Measurements from ENCODE around the gene KCNC3. TPM values are rescaled to one million over a fixed set of nuclear protein-coding genes. Genes with fewer than 3 reads are reported as not detected.
A peak's percentile ranks its signal among the peaks of the same experiment; 100 is the strongest.

Gene KCNC3
- polyA plus RNA-seq, 1 donor = 3.1 TPM

DNA sequence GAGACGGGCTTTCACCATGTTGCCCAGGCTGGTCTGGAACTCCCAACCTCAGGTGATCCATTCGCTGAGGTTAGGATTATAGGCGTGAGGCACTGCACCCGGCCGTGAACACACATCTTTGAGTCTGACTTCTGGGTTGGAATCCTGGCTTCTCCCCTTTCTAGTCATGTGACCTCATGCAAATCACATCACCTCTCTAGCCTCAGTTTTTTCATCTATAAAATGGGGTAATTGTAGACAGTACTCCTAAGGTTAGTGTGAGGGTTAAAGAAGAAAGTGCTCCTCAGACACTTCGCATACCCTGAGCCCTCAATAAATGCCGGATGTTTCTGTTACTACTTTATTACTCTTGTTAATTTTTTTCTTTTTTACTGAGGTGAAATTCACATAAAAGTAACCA is 55.4 kb downstream of the KCNC3 start:
- Histone ChIP-seq H3K4me3 (ENCODE audit: low read length) (no peak overlapping the region), H3K27me3 (ENCODE audit: control insufficient read depth, insufficient read depth, low read length) (no peaks in the 10 kb centered on the region), H3K36me3 (ENCODE audit: control insufficient read depth, insufficient read depth, low read length) (peaks cover 69% of the 10 kb centered on the region), H3K27ac (ENCODE audit: low read length) (no peak overlapping the region), H3K9me3 (ENCODE audit: control insufficient read depth, low read depth, low read length) (no peaks in the 10 kb centered on the region), H3K4me1 (ENCODE audit: control insufficient read depth, insufficient read depth, low read length) (no peaks in the 10 kb centered on the region)
- WGBS (ENCODE audit: insufficient coverage, low lambda C conversion rate) = 90% methylated on average over 2 of the region's 7 CpGs
- no peak for DNase-seq

DNA sequence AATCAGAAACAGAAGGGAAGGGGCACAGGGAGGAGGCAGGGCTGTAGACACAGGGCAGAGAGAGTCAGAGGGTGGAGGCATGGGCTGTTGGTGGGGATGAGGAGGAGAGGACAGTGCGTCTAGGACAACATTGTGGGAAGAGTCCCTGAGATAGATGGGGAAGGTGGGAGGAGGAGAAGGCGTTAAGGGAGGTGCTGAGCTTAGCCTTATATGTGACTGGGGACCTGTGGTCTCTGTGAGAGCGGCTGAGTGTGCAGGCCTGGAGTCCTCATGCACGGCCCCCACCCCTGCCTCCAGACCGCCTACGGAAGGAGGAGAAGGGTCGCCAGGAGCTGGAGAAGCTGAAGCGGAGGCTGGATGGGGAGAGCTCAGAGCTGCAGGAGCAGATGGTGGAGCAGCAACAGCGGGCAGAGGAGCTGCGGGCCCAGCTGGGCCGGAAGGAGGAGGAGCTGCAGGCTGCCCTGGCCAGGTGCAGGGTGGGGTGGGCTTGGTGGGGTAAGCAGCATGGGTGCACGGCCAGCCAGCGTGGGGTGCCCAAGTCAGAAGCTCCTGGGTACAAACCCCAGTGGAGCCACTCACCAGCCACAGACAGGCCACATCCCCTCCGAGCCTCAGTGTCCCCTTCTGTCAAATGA is 56.8 kb downstream of the KCNC3 start:
- no peak overlapping the region for H3K4me3 ChIP-seq (ENCODE audit: low read length)
- DNase-seq = no peak
- no peaks in the 10 kb centered on the region for H3K4me1 ChIP-seq (ENCODE audit: control insufficient read depth, insufficient read depth, low read length)
- 83% methylated on average over 1 of the region's 14 CpGs for WGBS (ENCODE audit: insufficient coverage, low lambda C conversion rate)
- H3K27ac ChIP-seq (ENCODE audit: low read length) = no peak overlapping the region
- H3K9me3 ChIP-seq (ENCODE audit: control insufficient read depth, low read depth, low read length) = peaks cover 3% of the 10 kb centered on the region
- peaks cover 75% of the 10 kb centered on the region for H3K36me3 ChIP-seq (ENCODE audit: control insufficient read depth, insufficient read depth, low read length)
- H3K27me3 ChIP-seq (ENCODE audit: control insufficient read depth, insufficient read depth, low read length) = no peaks in the 10 kb centered on the region

DNA sequence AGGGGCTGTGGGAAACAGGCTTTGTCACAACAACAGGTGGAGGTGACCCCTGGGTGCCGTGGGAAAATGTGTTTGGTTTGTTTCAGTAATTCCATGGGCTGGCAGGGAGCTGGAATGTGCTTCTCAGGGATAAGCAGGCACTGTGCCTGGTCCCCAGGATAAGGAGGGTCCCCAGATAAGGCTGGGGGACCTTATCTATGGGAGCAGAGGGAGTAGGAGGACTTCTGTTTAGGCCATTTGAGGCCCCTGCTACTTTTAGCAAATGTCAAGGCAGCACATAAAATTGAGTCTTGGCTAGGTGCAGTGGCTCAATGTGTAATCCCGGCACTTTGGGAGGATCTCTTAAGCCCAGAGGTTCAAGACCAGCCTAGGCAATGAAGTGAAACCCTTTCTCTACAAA is 59.5 kb downstream of the KCNC3 start:
- Histone ChIP-seq H3K9me3 (ENCODE audit: control insufficient read depth, low read depth, low read length) (peaks cover 3% of the 10 kb centered on the region), H3K27ac (ENCODE audit: low read length) (no peak overlapping the region), H3K4me1 (ENCODE audit: control insufficient read depth, insufficient read depth, low read length) (no peaks in the 10 kb centered on the region), H3K27me3 (ENCODE audit: control insufficient read depth, insufficient read depth, low read length) (no peaks in the 10 kb centered on the region), H3K4me3 (ENCODE audit: low read length) (no peak overlapping the region), H3K36me3 (ENCODE audit: control insufficient read depth, insufficient read depth, low read length) (peaks cover 72% of the 10 kb centered on the region)
- DNase-seq = no peak
- no CpG with 5 or more reads among the region's 2 CpGs for WGBS (ENCODE audit: insufficient coverage, low lambda C conversion rate)

DNA sequence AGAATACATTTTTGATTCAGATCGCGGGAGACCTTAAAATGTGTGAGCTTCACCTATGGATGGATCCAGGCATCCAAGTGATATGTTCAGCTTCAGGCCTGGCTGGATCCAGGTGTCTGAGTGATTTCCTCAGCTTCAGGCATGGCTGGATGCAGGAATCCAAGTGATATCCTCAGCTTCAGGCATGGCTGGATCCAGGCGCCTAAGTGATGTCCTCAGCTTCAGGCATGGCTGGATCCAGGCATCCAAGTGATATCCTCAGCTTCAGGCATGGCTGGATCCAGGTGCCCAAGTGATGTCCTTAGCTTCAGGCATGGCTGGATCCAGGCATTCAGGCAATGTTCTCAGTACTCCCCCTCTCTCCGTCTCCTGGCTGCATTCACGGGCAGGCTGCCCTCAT is 60.7 kb downstream of the KCNC3 start:
- H3K9me3 ChIP-seq (ENCODE audit: control insufficient read depth, low read depth, low read length) = peaks cover 3% of the 10 kb centered on the region
- H3K27me3 ChIP-seq (ENCODE audit: control insufficient read depth, insufficient read depth, low read length) = no peaks in the 10 kb centered on the region
- no peak for DNase-seq
- no peak overlapping the region for H3K27ac ChIP-seq (ENCODE audit: low read length)
- H3K36me3 ChIP-seq (ENCODE audit: control insufficient read depth, insufficient read depth, low read length) = peaks cover 74% of the 10 kb centered on the region
- no peak overlapping the region for H3K4me3 ChIP-seq (ENCODE audit: low read length)
- WGBS (ENCODE audit: insufficient coverage, low lambda C conversion rate) = no CpG with 5 or more reads among the region's 5 CpGs
- H3K4me1 ChIP-seq (ENCODE audit: control insufficient read depth, insufficient read depth, low read length) = no peaks in the 10 kb centered on the region

DNA sequence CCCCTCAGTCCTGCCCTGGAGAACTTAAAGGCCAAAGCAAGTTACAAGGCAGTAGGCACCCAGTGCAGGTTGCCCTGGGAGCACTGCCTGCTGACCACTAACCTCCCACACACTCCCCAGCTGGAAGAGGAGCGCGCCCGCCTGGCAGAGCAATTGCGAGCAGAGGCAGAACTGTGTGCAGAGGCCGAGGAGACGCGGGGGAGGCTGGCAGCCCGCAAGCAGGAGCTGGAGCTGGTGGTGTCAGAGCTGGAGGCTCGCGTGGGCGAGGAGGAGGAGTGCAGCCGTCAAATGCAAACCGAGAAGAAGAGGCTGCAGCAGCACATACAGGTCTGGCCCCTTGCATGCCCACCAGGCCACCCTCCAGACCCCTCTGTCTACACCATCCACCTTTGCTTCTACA is 61.1 kb downstream of the KCNC3 start:
- Histone ChIP-seq H3K36me3 (ENCODE audit: control insufficient read depth, insufficient read depth, low read length) (peaks cover 78% of the 10 kb centered on the region), H3K9me3 (ENCODE audit: control insufficient read depth, low read depth, low read length) (peaks cover 3% of the 10 kb centered on the region), H3K4me1 (ENCODE audit: control insufficient read depth, insufficient read depth, low read length) (no peaks in the 10 kb centered on the region), H3K27me3 (ENCODE audit: control insufficient read depth, insufficient read depth, low read length) (no peaks in the 10 kb centered on the region), H3K27ac (ENCODE audit: low read length) (no peak overlapping the region), H3K4me3 (ENCODE audit: low read length) (no peak overlapping the region)
- no CpG with 5 or more reads among the region's 13 CpGs for WGBS (ENCODE audit: insufficient coverage, low lambda C conversion rate)
- DNase-seq = no peak

DNA sequence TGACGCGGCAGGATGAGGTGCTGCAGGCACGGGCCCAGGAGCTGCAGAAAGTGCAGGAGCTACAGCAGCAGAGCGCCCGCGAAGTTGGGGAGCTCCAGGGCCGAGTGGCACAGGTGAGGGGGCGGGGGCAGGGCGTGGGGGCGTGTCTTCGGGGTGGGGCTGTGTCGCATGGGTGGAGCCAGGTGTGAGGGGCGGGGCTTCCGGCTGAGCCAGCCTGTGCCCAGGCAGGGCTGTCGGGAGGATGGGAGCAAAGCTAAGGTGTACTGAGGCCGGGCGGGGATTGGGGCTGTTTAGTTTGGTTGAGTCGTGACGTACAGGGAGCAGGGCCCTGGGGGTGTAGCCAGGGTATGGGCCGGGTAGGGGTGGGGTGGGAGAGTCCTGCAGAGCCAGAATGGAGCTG is 62.3 kb downstream of the KCNC3 start:
- WGBS (ENCODE audit: insufficient coverage, low lambda C conversion rate) = no CpG with 5 or more reads among the region's 20 CpGs
- H3K9me3 ChIP-seq (ENCODE audit: control insufficient read depth, low read depth, low read length) = peaks cover 3% of the 10 kb centered on the region
- no peak overlapping the region for H3K4me3 ChIP-seq (ENCODE audit: low read length)
- H3K36me3 ChIP-seq (ENCODE audit: control insufficient read depth, insufficient read depth, low read length) = peaks cover 79% of the 10 kb centered on the region
- H3K4me1 ChIP-seq (ENCODE audit: control insufficient read depth, insufficient read depth, low read length) = no peaks in the 10 kb centered on the region
- H3K27me3 ChIP-seq (ENCODE audit: control insufficient read depth, insufficient read depth, low read length) = no peaks in the 10 kb centered on the region
- no peak overlapping the region for H3K27ac ChIP-seq (ENCODE audit: low read length)
- DNase-seq = no peak

DNA sequence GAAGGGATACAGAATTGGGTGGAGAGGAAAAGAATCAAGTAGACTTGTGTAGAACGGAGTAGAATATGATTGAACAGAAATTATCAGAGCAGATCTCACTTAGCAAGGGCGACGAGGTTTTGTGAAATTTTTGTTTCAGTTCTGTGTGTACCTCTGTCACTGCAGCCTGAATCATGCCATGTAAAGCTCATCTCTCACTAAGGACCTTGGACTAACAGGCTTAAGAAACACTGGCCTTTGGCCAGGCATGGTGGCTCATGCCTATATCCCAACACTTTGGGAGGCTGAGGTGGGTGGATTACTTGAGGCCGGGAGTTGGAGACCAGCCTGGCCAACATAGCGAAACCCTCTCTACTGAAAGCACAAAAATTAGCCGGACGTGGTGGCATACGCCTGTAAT is 63.1 kb downstream of the KCNC3 start:
- WGBS (ENCODE audit: insufficient coverage, low lambda C conversion rate) = 86% methylated on average over 1 of the region's 8 CpGs
- Histone ChIP-seq H3K27me3 (ENCODE audit: control insufficient read depth, insufficient read depth, low read length) (no peaks in the 10 kb centered on the region), H3K27ac (ENCODE audit: low read length) (no peak overlapping the region), H3K4me1 (ENCODE audit: control insufficient read depth, insufficient read depth, low read length) (no peaks in the 10 kb centered on the region), H3K36me3 (ENCODE audit: control insufficient read depth, insufficient read depth, low read length) (peaks cover 76% of the 10 kb centered on the region), H3K9me3 (ENCODE audit: control insufficient read depth, low read depth, low read length) (peaks cover 3% of the 10 kb centered on the region), H3K4me3 (ENCODE audit: low read length) (no peak overlapping the region)
- DNase-seq = peak in 1 of 2 donors; percentile 33

DNA sequence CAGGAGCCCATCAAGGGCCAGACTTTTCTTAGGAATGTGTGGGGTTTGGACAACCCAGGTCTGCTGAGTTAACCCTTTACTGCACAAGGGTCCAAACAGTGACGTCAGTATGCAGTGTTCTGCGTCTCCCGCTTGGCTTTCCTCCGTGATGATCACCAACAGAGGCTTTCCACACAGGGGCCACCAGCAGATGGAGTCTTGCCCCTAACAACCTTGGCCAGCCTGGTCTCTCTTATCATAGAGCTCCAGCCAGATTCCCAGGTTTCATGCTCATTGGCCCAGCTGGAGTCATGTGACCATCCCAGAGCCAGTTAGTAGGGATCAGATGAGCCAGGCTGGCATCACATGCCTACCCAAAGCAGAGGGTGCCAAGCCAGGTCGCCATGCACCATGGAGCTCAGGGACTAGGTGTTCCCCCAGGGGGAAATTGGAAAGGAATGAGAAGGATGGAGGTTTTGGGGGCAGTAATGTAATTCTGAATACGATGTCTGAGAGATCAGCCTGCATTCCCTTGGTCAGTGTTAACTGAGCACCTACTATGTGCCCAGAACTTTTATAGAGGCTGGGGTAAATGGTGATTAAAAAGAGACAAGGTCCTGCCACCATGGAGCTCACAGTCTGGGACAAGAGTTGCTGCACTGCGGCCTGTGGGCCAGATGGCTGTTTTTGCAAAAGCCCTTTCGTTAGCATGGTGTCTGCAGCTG is 64.5 kb downstream of the KCNC3 start:
- no peaks in the 10 kb centered on the region for H3K4me1 ChIP-seq (ENCODE audit: control insufficient read depth, insufficient read depth, low read length)
- no peak overlapping the region for H3K27ac ChIP-seq (ENCODE audit: low read length)
- no peaks in the 10 kb centered on the region for H3K27me3 ChIP-seq (ENCODE audit: control insufficient read depth, insufficient read depth, low read length)
- no peak overlapping the region for H3K4me3 ChIP-seq (ENCODE audit: low read length)
- no CpG with 5 or more reads among the region's 8 CpGs for WGBS (ENCODE audit: insufficient coverage, low lambda C conversion rate)
- no peak for DNase-seq
- H3K36me3 ChIP-seq (ENCODE audit: control insufficient read depth, insufficient read depth, low read length) = peaks cover 79% of the 10 kb centered on the region
- peaks cover 3% of the 10 kb centered on the region for H3K9me3 ChIP-seq (ENCODE audit: control insufficient read depth, low read depth, low read length)

DNA sequence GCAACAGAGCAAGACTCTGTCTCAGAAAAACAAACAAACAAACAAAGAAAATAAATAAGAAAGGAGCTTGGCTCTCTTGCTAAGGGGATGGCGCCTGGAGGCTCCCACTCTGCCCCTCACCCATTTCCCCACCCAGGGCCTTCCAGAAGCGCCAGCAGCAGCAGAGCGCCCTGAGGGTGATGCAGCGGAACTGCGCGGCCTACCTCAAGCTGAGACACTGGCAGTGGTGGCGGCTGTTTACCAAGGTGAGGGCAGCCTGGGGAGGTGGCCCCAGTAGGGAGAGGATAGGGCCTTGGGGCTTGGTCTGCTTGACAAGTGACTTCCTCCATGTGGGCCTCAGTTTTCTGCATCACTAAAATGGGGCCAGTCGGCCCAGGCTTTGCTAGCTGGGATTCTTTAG is 66.0 kb downstream of the KCNC3 start:
- Histone ChIP-seq H3K27me3 (ENCODE audit: control insufficient read depth, insufficient read depth, low read length) (no peaks in the 10 kb centered on the region), H3K9me3 (ENCODE audit: control insufficient read depth, low read depth, low read length) (peaks cover 3% of the 10 kb centered on the region), H3K4me3 (ENCODE audit: low read length) (no peak overlapping the region), H3K4me1 (ENCODE audit: control insufficient read depth, insufficient read depth, low read length) (no peaks in the 10 kb centered on the region), H3K36me3 (ENCODE audit: control insufficient read depth, insufficient read depth, low read length) (peaks cover 76% of the 10 kb centered on the region), H3K27ac (ENCODE audit: low read length) (no peak overlapping the region)
- no peak for DNase-seq
- 100% methylated on average over 1 of the region's 8 CpGs for WGBS (ENCODE audit: insufficient coverage, low lambda C conversion rate)
